Caki2 (cell line): ENCODE data around the gene GFPT1. TPM values are rescaled to one million over a fixed set of nuclear protein-coding genes. Genes with fewer than 3 reads are reported as not detected.
"Not testable (repeated sequence)": the region's sequence is repeated elsewhere in the genome, so short reads cannot be mapped to it uniquely, and the experiment has no call there.

Source experiments
- DNase-seq: peaks from one replicate; pipeline ENCODE4 v3.0.0-alpha.2; 2015; ENCODE audit warnings: low read depth
- in situ Hi-C: cut with HindIII; loops from 2 replicates; pipeline ENCODE4 v1.10.0; 2016; ENCODE audit warnings: low sequenced_read_pairs, low pct_unique_long_range_greater_than_20kb, mixed read lengths
- total RNA-seq: library from RNA; depleted of rRNA; stranded (reverse); fragments of >200 nt; shearing (Covaris generic); gene quantifications from 2 replicates; pipeline ENCODE4 v1.2.3, GENCODE V29; 2014; ENCODE audit warnings: low replicate concordance; rRNA removed

Gene GFPT1
- 32.5 and 35.1 TPM in 2 replicates for total RNA-seq

- in situ Hi-C loops = no loop called here
- peak; percentile 95 for DNase-seq
Observed at GRCh38 chr2:69386789-69387734, at the start of gene GFPT1. GFPT1 (minus strand) TSS chr2:69387227; CDS start chr2:69387071, 156 bp downstream.

GRCh38 chr2:69436596-69436937 lies 49.5 kb upstream of the GFPT1 start:
- no peak for DNase-seq
- in situ Hi-C loops = no loop called here

GRCh38 chr2:69434753-69435152 lies 47.7 kb upstream of the GFPT1 start:
- in situ Hi-C loops = no loop called here
- no peak for DNase-seq

GRCh38 chr2:69429491-69430183 lies 42.6 kb upstream of the GFPT1 start:
- in situ Hi-C loops = no loop called here
- no peak for DNase-seq

GRCh38 chr2:69428981-69429380 lies 42.0 kb upstream of the GFPT1 start:
- DNase-seq = no peak
- in situ Hi-C loops = no loop called here

- in situ Hi-C loops = no loop called here
- no peak for DNase-seq
Observed at GRCh38 chr2:69424419-69424818, 37.4 kb upstream of the GFPT1 start.

- in situ Hi-C loops = no loop called here
Observed at GRCh38 chr2:69422198-69422597, 35.2 kb upstream of the GFPT1 start.

GRCh38 chr2:69419111-69419510 lies 32.1 kb upstream of the GFPT1 start:
- DNase-seq, in situ Hi-C loops: not testable (repeated sequence)

More at GRCh38 chr2:69422198-69422597, 35.2 kb upstream of the GFPT1 start:
- DNase-seq = no peak

GRCh38 chr2:69416147-69416546 lies 29.1 kb upstream of the GFPT1 start:
- in situ Hi-C loops = no loop called here
- DNase-seq = no peak

GRCh38 chr2:69411120-69411519 lies 24.1 kb upstream of the GFPT1 start:
- no peak for DNase-seq
- in situ Hi-C loops = no loop called here

- no peak for DNase-seq
- in situ Hi-C loops = no loop called here
Observed at GRCh38 chr2:69405306-69405705, 18.3 kb upstream of the GFPT1 start.

- in situ Hi-C loops = no loop called here
- no peak for DNase-seq
Observed at GRCh38 chr2:69400121-69400520, 13.1 kb upstream of the GFPT1 start.

GRCh38 chr2:69397234-69397633 lies 10.2 kb upstream of the GFPT1 start:
- in situ Hi-C loops = no loop called here

GRCh38 chr2:69395866-69396265 lies 8.8 kb upstream of the GFPT1 start:
- no peak for DNase-seq
- in situ Hi-C loops = no loop called here

More at GRCh38 chr2:69397234-69397633, 10.2 kb upstream of the GFPT1 start:
- DNase-seq = peak; percentile 15

GRCh38 chr2:69393963-69394362 lies 6.9 kb upstream of the GFPT1 start:
- in situ Hi-C loops = no loop called here
- DNase-seq = no peak

GRCh38 chr2:69390471-69390870 lies 3.4 kb upstream of the GFPT1 start:
- no peak for DNase-seq
- in situ Hi-C loops = no loop called here

- in situ Hi-C loops = no loop called here
Observed at GRCh38 chr2:69390001-69390400, 3.0 kb upstream of the GFPT1 start.

GRCh38 chr2:69389271-69389670 lies 2.2 kb upstream of the GFPT1 start:
- in situ Hi-C loops = no loop called here
- DNase-seq = no peak

More at GRCh38 chr2:69390001-69390400, 3.0 kb upstream of the GFPT1 start:
- no peak for DNase-seq

- in situ Hi-C loops = no loop called here
- DNase-seq = no peak
Observed at GRCh38 chr2:69387770-69388481, 899 bp upstream of the GFPT1 start.
